K562 (cell line): Measurements from ENCODE around the gene TAS2R4. TPM values are rescaled to one million over a fixed set of nuclear protein-coding genes. Genes with fewer than 3 reads are reported as not detected.

ENCODE experiments used
- ARID1B ChIP-seq: fragments of 450-650 bp; IDR thresholded peaks from 2 replicates; pipeline ENCODE4 v1.6.1; 2016; ENCODE audit warnings: antibody characterized with exemption, mild to moderate bottlenecking, inconsistent platforms
- C11orf30 ChIP-seq: fragments of 450-650 bp; IDR thresholded peaks from 2 replicates; pipeline ENCODE4 v1.6.1; 2016; ENCODE audit warnings: low read depth, mild to moderate bottlenecking
- CREB1 ChIP-seq, 2 experiments: sonication (generic) in 1 of 2; formaldehyde crosslinking in 1 of 2; IDR thresholded peaks; 2 replicates each; pipeline versions ENCODE4 v1.6.1 to v1.8.0; 2012 to 2022; ENCODE audit warnings: inconsistent platforms in 1 of 2, mild to moderate bottlenecking in 1 of 2, missing genetic modification reagents in 1 of 2, moderate library complexity in 1 of 2
- CTCFL ChIP-seq: IDR thresholded peaks from 2 replicates; pipeline ENCODE4 v1.6.1; 2011; ENCODE audit warnings: borderline replicate concordance, low read depth, mild to moderate bottlenecking, moderate library complexity, low read length; ENCODE audit not compliant: insufficient read depth, poor library complexity, severe bottlenecking
- DDX20 ChIP-seq: fragments of 450-650 bp; IDR thresholded peaks from 2 replicates; pipeline ENCODE4 v1.6.1; 2016; ENCODE audit warnings: missing genetic modification characterization, low read depth, mild to moderate bottlenecking, missing compliant biosample characterization, moderate library complexity
- ETV1 ChIP-seq: fragments of 450-650 bp; conservative IDR thresholded peaks from 2 replicates; pipeline ENCODE4 v1.6.1; 2016; ENCODE audit warnings: missing genetic modification characterization, control low read depth, low read depth, missing compliant biosample characterization
- FIP1L1 ChIP-seq: fragments of 200-400 bp; formaldehyde crosslinking; IDR thresholded peaks from 2 replicates; pipeline ENCODE4 v1.6.1; 2018; ENCODE audit warnings: mild to moderate bottlenecking, low read depth, low read length; ENCODE audit not compliant: poor library complexity, severe bottlenecking
- FOXA3 ChIP-seq, 2 experiments: fragments of 450-650 bp in 1 of 2; sonication (generic) in 1 of 2; formaldehyde crosslinking; IDR thresholded peaks in 1 of 2; conservative IDR thresholded peaks in 1 of 2; 2 replicates each; pipeline versions ENCODE4 v1.4.0 to v1.8.0; 2020 to 2022; ENCODE audit warnings: mild to moderate bottlenecking in 2 of 2, missing genetic modification reagents in 1 of 2
- FOXJ2 ChIP-seq: fragments of 200-800 bp; sonication (Bioruptor generic); IDR thresholded peaks from 2 replicates; pipeline ENCODE4 v1.6.1; 2016; ENCODE audit warnings: missing genetic modification characterization, missing compliant biosample characterization
- FOXP4 ChIP-seq: sonication (generic); formaldehyde crosslinking; IDR thresholded peaks from 2 replicates; pipeline ENCODE4 v1.8.0; 2022; ENCODE audit warnings: mild to moderate bottlenecking, missing genetic modification reagents, borderline replicate concordance
- GABPA ChIP-seq: fragments of 200-800 bp; sonication (Bioruptor generic); conservative IDR thresholded peaks from 2 replicates; pipeline ENCODE4 v1.6.1; 2016; ENCODE audit warnings: low read depth, missing genetic modification characterization, missing compliant biosample characterization
- MLX ChIP-seq, 2 experiments: fragments of 450-650 bp in 1 of 2; sonication (generic) in 1 of 2; formaldehyde crosslinking; conservative IDR thresholded peaks; 2 replicates each; pipeline versions ENCODE4 v1.4.0 to v1.8.1; 2020 to 2022; ENCODE audit warnings: mild to moderate bottlenecking in 1 of 2, missing genetic modification reagents in 1 of 2
- NKRF ChIP-seq: fragments of 450-650 bp; IDR thresholded peaks from 2 replicates; pipeline ENCODE4 v1.6.1; 2016; ENCODE audit warnings: borderline replicate concordance
- PHF21A ChIP-seq: fragments of 450-650 bp; IDR thresholded peaks from 2 replicates; pipeline ENCODE4 v1.6.1; 2017; ENCODE audit warnings: low read depth, borderline replicate concordance
- TGIF2 ChIP-seq: sonication (generic); formaldehyde crosslinking; IDR thresholded peaks from 2 replicates; pipeline ENCODE4 v1.8.1; 2022; ENCODE audit warnings: mild to moderate bottlenecking, missing genetic modification reagents, moderate library complexity
- TSC22D4 ChIP-seq: fragments of 450-650 bp; IDR thresholded peaks from 2 replicates; pipeline ENCODE4 v1.6.1; 2016; ENCODE audit warnings: missing genetic modification characterization, missing biosample characterization, control low read depth
- U2AF1 ChIP-seq: fragments of 200-400 bp; formaldehyde crosslinking; optimal IDR thresholded peaks from 2 replicates; pipeline ENCODE3; 2017; ENCODE audit warnings: mild to moderate bottlenecking, low read depth, low read length, moderate library complexity
- ZBTB1 ChIP-seq: sonication (generic); formaldehyde crosslinking; IDR thresholded peaks from 2 replicates; pipeline ENCODE4 v1.8.1; 2023; ENCODE audit warnings: missing genetic modification reagents, low read depth, mild to moderate bottlenecking, borderline replicate concordance
- ZNF121 ChIP-seq: sonication (generic); formaldehyde crosslinking; conservative IDR thresholded peaks from 2 replicates; pipeline ENCODE4 v1.8.0; 2022; ENCODE audit warnings: missing genetic modification reagents
- polyA plus RNA-seq, 8 experiments: library from polyadenylated mRNA; depleted of rRNA in 4 of 8; stranded (reverse) in 5 of 8; unstranded in 3 of 8; fragments of >200 nt; fragmentation: Nextera tagmentation in 2 of 8; fragmentation: Illumina TruSeq in 1 of 8; extraction: Ambion mirVana in 2 of 8; extraction: Trizol in 1 of 8; gene quantifications; 2 replicates each; pipeline versions ENCODE4 v1.2.1 to v1.2.3, GENCODE V29; 2011 to 2014; ENCODE audit warnings: inconsistent platforms in 1 of 8, missing spikeins in 1 of 8
- total RNA-seq, 7 experiments: library from RNA; depleted of rRNA in 6 of 7; stranded (reverse); fragments of >200 nt in 6 of 7; fragmentation: Illumina TruSeq in 2 of 7; extraction: Trizol in 2 of 7; gene quantifications; 2 replicates each; pipeline versions ENCODE4 v1.2.1 to v1.2.3, GENCODE V29; 2011 to 2021; ENCODE audit warnings: low replicate concordance in 1 of 7

Gene TAS2R4
- total and polyA plus RNA-seq, 9 of the 15 experiments (the other 6 are each of a cell fraction or from before 2014, with no cell fraction given), result 0.04 to 2.1 (median 0.68) TPM

- TF ChIP-seq FOXP4 (peak; percentile 87; the same call in 1 of the 2 replicates), C11orf30 (peak; percentile 99), TSC22D4 (no peak), TGIF2 (CRISPR knock-in tag) (0 out of 2 replicates have a peak, but pooled peaks have one; percentile 75), FOXJ2 (tag) (peak; percentile 97), MLX (CRISPR knock-in tag; conservative IDR thresholded peaks at IDR 0.05) (peak in 1 of 2 experiments; percentile 62; a peak in 1 of 4 replicates), ZBTB1 (CRISPR knock-in tag) (peak; percentile 87), GABPA (tag) (peak; percentile 100), FIP1L1 (no peak), DDX20 (no peak), CREB1 (IDR thresholded peaks at IDR 0.05) (peak; percentile 96), CREB1 (CRISPR knock-in tag; IDR thresholded peaks at IDR 0.05) (peak; percentile 95), ETV1 (tag) (peak; percentile 96), CTCFL (peak; percentile 79), ZNF121 (no peak), NKRF (peak; percentile 100), U2AF1 (no peak), PHF21A (0 out of 2 replicates have a peak, but pooled peaks have one; percentile 80), FOXA3 (CRISPR knock-in tag; conservative IDR thresholded peaks at IDR 0.05 in 1 of 2, IDR thresholded peaks at IDR 0.05 in 1 of 2) (peak in 1 of 2 experiments; percentile 38; a peak in 1 of 4 replicates), ARID1B (peak; percentile 59; the same call in 1 of the 2 replicates)
Observed at GRCh38 chr7:141737836-141738591, 38.5 kb upstream of the TAS2R4 start, which contains the start of gene SSBP1 (continued).
